Lower leg skin (tissue), 3 donors: ENCODE results near the gene COL8A2.

ENCODE experiments used
- POLR2A ChIP-seq, 2 donors: fragments of 450-650 bp; IDR thresholded peaks; one replicate each; pipeline ENCODE4 v1.6.1; 2016 to 2017; ENCODE audit warnings: antibody characterized with exemption in 2 of 2, mild to moderate bottlenecking in 1 of 2, moderate library complexity in 1 of 2
- TF ChIP-seq, protein P1 (sequence below), 3 donors: fragments of 450-650 bp; IDR thresholded peaks; one replicate each; pipeline ENCODE4 v1.5.1; 2016; ENCODE audit warnings: antibody characterized with exemption in 3 of 3, mild to moderate bottlenecking in 3 of 3, moderate library complexity in 2 of 3

DNA sequence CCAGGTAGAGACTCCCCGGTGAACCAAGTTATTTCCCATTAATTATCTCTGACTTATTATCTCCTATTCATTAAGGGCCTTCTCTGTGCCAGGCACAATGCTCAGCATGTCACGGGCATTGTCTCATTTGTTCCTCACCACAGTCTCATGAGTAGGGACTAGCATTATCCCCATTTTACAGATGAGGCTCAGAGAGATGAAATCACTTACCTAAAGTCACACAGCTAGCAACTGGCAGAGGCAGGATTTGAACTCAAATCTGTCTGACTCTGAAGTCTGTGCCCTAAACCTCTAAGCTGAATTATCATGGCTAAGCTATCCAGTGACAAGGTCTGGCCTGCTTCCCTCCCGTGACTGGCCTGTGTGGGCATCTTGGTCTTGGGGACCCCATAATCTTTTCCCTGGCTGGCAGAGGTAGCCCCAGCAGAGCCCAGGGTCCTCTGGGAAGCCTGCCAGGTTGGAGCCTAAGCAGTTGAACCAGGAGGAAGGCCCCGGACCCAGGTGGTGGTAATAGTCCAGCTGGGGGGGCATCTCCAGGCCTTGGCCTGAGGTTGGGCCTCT is 35.4 kb upstream of the COL8A2 start:
- TF ChIP-seq POLR2A (IDR thresholded peaks at IDR 0.05): no peak
- TF ChIP-seq, protein P1, sequence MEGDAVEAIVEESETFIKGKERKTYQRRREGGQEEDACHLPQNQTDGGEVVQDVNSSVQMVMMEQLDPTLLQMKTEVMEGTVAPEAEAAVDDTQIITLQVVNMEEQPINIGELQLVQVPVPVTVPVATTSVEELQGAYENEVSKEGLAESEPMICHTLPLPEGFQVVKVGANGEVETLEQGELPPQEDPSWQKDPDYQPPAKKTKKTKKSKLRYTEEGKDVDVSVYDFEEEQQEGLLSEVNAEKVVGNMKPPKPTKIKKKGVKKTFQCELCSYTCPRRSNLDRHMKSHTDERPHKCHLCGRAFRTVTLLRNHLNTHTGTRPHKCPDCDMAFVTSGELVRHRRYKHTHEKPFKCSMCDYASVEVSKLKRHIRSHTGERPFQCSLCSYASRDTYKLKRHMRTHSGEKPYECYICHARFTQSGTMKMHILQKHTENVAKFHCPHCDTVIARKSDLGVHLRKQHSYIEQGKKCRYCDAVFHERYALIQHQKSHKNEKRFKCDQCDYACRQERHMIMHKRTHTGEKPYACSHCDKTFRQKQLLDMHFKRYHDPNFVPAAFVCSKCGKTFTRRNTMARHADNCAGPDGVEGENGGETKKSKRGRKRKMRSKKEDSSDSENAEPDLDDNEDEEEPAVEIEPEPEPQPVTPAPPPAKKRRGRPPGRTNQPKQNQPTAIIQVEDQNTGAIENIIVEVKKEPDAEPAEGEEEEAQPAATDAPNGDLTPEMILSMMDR (IDR thresholded peaks at IDR 0.05): no peak
